Sigmoid colon (tissue), 4 donors: ENCODE measurements around the gene ATXN1.

ENCODE experiments used
- CTCF ChIP-seq, 4 experiments: fragments of 450-650 bp in 3 of 4; fragments of 200-600 bp in 1 of 4; IDR thresholded peaks; one replicate each; pipeline ENCODE4 v1.5.1; 2016 to 2019; ENCODE audit warnings: antibody characterized with exemption in 4 of 4, mild to moderate bottlenecking in 3 of 4, moderate library complexity in 2 of 4
- POLR2AphosphoS5 ChIP-seq, 4 donors: sonication (generic); formaldehyde crosslinking; IDR thresholded peaks; one replicate each; pipeline ENCODE4 v1.6.1; 2017; ENCODE audit warnings: antibody characterized with exemption in 4 of 4

- no peak for TF ChIP-seq CTCF (IDR thresholded peaks at IDR 0.05)
- TF ChIP-seq POLR2AphosphoS5 (IDR thresholded peaks at IDR 0.05), result no peak
These were observed 409.0 kb downstream of the ATXN1 start for GRCh38 chr6:16352258-16352635.
